ENCODE measurements around the gene CFDP1. TPM values are rescaled to one million over a fixed set of nuclear protein-coding genes. Genes with fewer than 3 reads are reported as not detected.
"Not testable (repeated sequence)": the region's sequence is repeated elsewhere in the genome, so short reads cannot be mapped to it uniquely, and the experiment has no call there.

CFDP1 gene
- total RNA-seq, 1 experiment from 2014 or later, result 77.6 TPM

GRCh38 chr16:75424105-75424762 lies 9.1 kb downstream of the CFDP1 start:
- H3K4me3 ChIP-seq (ENCODE audit: low read depth, low read length); H3K36me3 ChIP-seq (ENCODE audit: control insufficient read depth, insufficient read depth, low read length); H3K4me3 Mint-ChIP-seq (ENCODE audit: unreplicated experiment); H3K27me3 Mint-ChIP-seq (ENCODE audit: insufficient read depth, unreplicated experiment); BruUV-seq (replicated peaks); H3K4me1 ChIP-seq; DNase-seq; H3K9me3 Mint-ChIP-seq (ENCODE audit: unreplicated experiment); H3K9me3 ChIP-seq; H3K27me3 ChIP-seq (replicated peaks; ENCODE audit: control insufficient read depth, insufficient read depth, low read length); H3K27ac Mint-ChIP-seq (ENCODE audit: unreplicated experiment); intact Hi-C loops (cut with micrococcal nuclease; ENCODE audit: unreplicated experiment); H3K4me1 Mint-ChIP-seq (ENCODE audit: low read depth, unreplicated experiment): not testable (repeated sequence)
- H3K36me3 Mint-ChIP-seq (ENCODE audit: insufficient read depth, unreplicated experiment), result peaks cover 14% of the 10 kb centered on the region
- ChIA-PET CTCF (interaction anchor here (0.6 kb wide), 1 partner anchor 124 kb away, joined by 3 read pairs; no protein-coding TSS in a partner anchor), POLR2A (interaction anchor here (0.5 kb wide), 1 partner anchor 267 kb away, joined by 5 read pairs; no protein-coding TSS in a partner anchor)

DNA sequence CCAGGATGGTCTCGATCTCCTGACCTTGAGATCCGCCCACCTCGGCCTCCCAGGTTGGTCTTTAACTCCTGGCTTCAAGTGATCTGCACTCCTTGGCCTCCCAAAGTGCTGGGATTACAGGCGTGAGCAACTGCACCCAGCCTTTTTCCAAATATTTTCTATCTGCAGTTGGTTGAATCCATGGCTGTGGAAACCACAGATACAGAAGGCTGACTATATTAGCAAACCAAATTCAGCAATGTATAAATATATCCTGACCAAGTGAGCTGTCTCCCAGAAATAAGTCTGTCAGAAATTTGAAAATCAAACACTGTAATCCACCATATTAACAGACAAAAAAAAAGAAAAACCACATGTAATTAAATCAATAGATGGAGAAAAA lies 9.6 kb downstream of the CFDP1 start:
- CTCF ChIA-PET, result interaction anchor here (0.6 kb wide), 1 partner anchor 123 kb away, joined by 3 read pairs; no protein-coding TSS in a partner anchor
- no peaks in the 10 kb centered on the region for H3K27me3 Mint-ChIP-seq (ENCODE audit: insufficient read depth, unreplicated experiment)
- Histone ChIP-seq H3K9me3 (no peaks in the 10 kb centered on the region), H3K36me3 (ENCODE audit: control insufficient read depth, insufficient read depth, low read length) (no peaks in the 10 kb centered on the region), H3K27me3 (replicated peaks; ENCODE audit: control insufficient read depth, insufficient read depth, low read length) (no peaks in the 10 kb centered on the region), H3K4me1 (0 out of 2 replicates have a peak, but pooled peaks cover 4% of the 10 kb centered on the region), H3K4me3 (ENCODE audit: low read depth, low read length) (no peak overlapping the region)
- intact Hi-C loops (cut with micrococcal nuclease; ENCODE audit: unreplicated experiment), result no loop called here
- POLR2A ChIA-PET, result no interaction called here
- peaks cover 9% of the 10 kb centered on the region for H3K36me3 Mint-ChIP-seq (ENCODE audit: insufficient read depth, unreplicated experiment)
- TF ChIP-seq, protein P1, sequence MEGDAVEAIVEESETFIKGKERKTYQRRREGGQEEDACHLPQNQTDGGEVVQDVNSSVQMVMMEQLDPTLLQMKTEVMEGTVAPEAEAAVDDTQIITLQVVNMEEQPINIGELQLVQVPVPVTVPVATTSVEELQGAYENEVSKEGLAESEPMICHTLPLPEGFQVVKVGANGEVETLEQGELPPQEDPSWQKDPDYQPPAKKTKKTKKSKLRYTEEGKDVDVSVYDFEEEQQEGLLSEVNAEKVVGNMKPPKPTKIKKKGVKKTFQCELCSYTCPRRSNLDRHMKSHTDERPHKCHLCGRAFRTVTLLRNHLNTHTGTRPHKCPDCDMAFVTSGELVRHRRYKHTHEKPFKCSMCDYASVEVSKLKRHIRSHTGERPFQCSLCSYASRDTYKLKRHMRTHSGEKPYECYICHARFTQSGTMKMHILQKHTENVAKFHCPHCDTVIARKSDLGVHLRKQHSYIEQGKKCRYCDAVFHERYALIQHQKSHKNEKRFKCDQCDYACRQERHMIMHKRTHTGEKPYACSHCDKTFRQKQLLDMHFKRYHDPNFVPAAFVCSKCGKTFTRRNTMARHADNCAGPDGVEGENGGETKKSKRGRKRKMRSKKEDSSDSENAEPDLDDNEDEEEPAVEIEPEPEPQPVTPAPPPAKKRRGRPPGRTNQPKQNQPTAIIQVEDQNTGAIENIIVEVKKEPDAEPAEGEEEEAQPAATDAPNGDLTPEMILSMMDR (IDR thresholded peaks at IDR 0.05; ENCODE audit: insufficient read depth in 1 of 2, low read depth in 1 of 2, low read length in 1 of 2, severe bottlenecking in 1 of 2, unreplicated experiment in 1 of 2), result no peak
- no peak overlapping the region for H3K27ac Mint-ChIP-seq (ENCODE audit: unreplicated experiment)
- H3K4me1 Mint-ChIP-seq (ENCODE audit: low read depth, unreplicated experiment), result no peaks in the 10 kb centered on the region
- H3K9me3 Mint-ChIP-seq (ENCODE audit: unreplicated experiment), result no peaks in the 10 kb centered on the region
- no peak overlapping the region for H3K4me3 Mint-ChIP-seq (ENCODE audit: unreplicated experiment)
- no TSS peak for BruUV-seq (replicated peaks)
- DNase-seq, result no peak

DNA sequence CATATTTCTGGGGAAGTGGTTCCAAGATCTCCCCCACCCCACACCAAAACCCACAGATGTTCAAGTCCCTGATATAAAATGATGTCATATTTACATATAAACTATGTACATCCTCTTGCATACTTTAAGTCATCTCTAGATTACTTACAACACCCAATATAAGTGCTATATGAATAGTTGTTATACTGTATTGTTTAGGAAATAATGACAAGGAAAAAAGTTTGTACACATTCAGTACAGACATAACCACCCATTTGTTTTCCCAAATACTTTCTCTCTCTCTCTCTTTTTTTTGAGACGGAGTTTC lies 11.5 kb downstream of the CFDP1 start:
- H3K9me3 Mint-ChIP-seq (ENCODE audit: unreplicated experiment), result no peaks in the 10 kb centered on the region
- ChIA-PET CTCF (no interaction called here), POLR2A (no interaction called here)
- Histone ChIP-seq H3K9me3 (no peaks in the 10 kb centered on the region), H3K4me3 (ENCODE audit: low read depth, low read length) (no peak overlapping the region), H3K36me3 (ENCODE audit: control insufficient read depth, insufficient read depth, low read length) (no peaks in the 10 kb centered on the region), H3K4me1 (0 out of 2 replicates have a peak, but pooled peaks cover 4% of the 10 kb centered on the region), H3K27me3 (replicated peaks; ENCODE audit: control insufficient read depth, insufficient read depth, low read length) (no peaks in the 10 kb centered on the region)
- H3K27me3 Mint-ChIP-seq (ENCODE audit: insufficient read depth, unreplicated experiment), result no peaks in the 10 kb centered on the region
- no peaks in the 10 kb centered on the region for H3K36me3 Mint-ChIP-seq (ENCODE audit: insufficient read depth, unreplicated experiment)
- H3K4me3 Mint-ChIP-seq (ENCODE audit: unreplicated experiment), result no peak overlapping the region
- intact Hi-C loops (cut with micrococcal nuclease; ENCODE audit: unreplicated experiment), result no loop called here
- no peak overlapping the region for H3K27ac Mint-ChIP-seq (ENCODE audit: unreplicated experiment)
- no TSS peak for BruUV-seq (replicated peaks)
- no peaks in the 10 kb centered on the region for H3K4me1 Mint-ChIP-seq (ENCODE audit: low read depth, unreplicated experiment)
- DNase-seq, result no peak
- TF ChIP-seq, protein P1 (IDR thresholded peaks at IDR 0.05; ENCODE audit: insufficient read depth in 1 of 2, low read depth in 1 of 2, low read length in 1 of 2, severe bottlenecking in 1 of 2, unreplicated experiment in 1 of 2), result no peak

Data from Caco-2 (cell line).